PC-9 (cell line): ENCODE measurements around the gene CRTC3. TPM values are rescaled to one million over a fixed set of nuclear protein-coding genes. Genes with fewer than 3 reads are reported as not detected.

Source experiments
- BruUV-seq: library from RNA; stranded (reverse); fragments of 400-500 nt; replicated peaks from 2 replicates; lab custom pipeline; 2021; lab: Mats Ljungman, UMichigan
- CTCF ChIA-PET: fragments of 300-600 bp; sonication (Branson Sonifier 250); formaldehyde crosslinking; loops from one replicate; lab custom pipeline; 2022; ENCODE audit warnings: antibody characterized with exemption; lab: Charles Lee
- POLR2A ChIA-PET: fragments of 300-600 bp; sonication (Branson Sonifier 250); formaldehyde crosslinking; loops from one replicate; lab custom pipeline; 2022; ENCODE audit warnings: antibody characterized with exemption; ENCODE audit not compliant: unreplicated experiment; lab: Charles Lee
- DNase-seq, 2 experiments: peaks; one replicate each; pipeline versions ENCODE4 v3.0.0 to v3.0.0-alpha.2; 2015 to 2022; ENCODE audit warnings: mixed read lengths in 1 of 2
- H2AFZ ChIP-seq: fragments of 200-600 bp; sonication (generic); 2 replicates; pipeline ENCODE4 v1.8.1; 2017; ENCODE audit warnings: antibody characterized with exemption
- H3F3A ChIP-seq: fragments of 200-600 bp; sonication (generic); 2 replicates; pipeline ENCODE4 v1.8.1; 2017; ENCODE audit warnings: antibody characterized with exemption, mild to moderate bottlenecking, low read depth; ENCODE audit not compliant: insufficient read depth
- H3K27ac ChIP-seq: fragments of 200-600 bp; sonication (generic); 2 replicates; pipeline ENCODE4 v1.6.1; 2016; ENCODE audit warnings: mixed run types
- H3K27me3 ChIP-seq: fragments of 200-600 bp; sonication (generic); 2 replicates; pipeline ENCODE4 v1.6.1; 2016; ENCODE audit warnings: low read depth, mixed run types; ENCODE audit not compliant: insufficient read depth
- H3K36me3 ChIP-seq: fragments of 200-600 bp; sonication (generic); 2 replicates; pipeline ENCODE4 v1.6.1; 2016; ENCODE audit warnings: low read depth, mixed run types
- H3K4me1 ChIP-seq: fragments of 200-600 bp; sonication (generic); replicated peaks from 2 replicates; pipeline ENCODE4 v1.6.1; 2016; ENCODE audit warnings: mixed run types; ENCODE audit not compliant: insufficient read depth
- H3K4me2 ChIP-seq: fragments of 200-600 bp; sonication (generic); 2 replicates; pipeline ENCODE4 v1.6.1; 2017; ENCODE audit warnings: mixed run types
- H3K4me3 ChIP-seq: fragments of 200-600 bp; sonication (generic); 2 replicates; pipeline ENCODE4 v1.6.1; 2016; ENCODE audit warnings: mixed run types
- H3K79me2 ChIP-seq: fragments of 200-600 bp; sonication (generic); 2 replicates; pipeline ENCODE4 v1.6.1; 2017; ENCODE audit warnings: low read depth, mixed run types
- H3K9me2 ChIP-seq: fragments of 200-600 bp; sonication (generic); 2 replicates; pipeline ENCODE4 v1.8.1; 2017; ENCODE audit warnings: mild to moderate bottlenecking; ENCODE audit not compliant: insufficient read depth
- H3K9me3 ChIP-seq: fragments of 200-600 bp; sonication (generic); 2 replicates; pipeline ENCODE4 v1.8.1; 2016; ENCODE audit warnings: low read depth; ENCODE audit not compliant: insufficient read depth
- H4K20me1 ChIP-seq: fragments of 200-600 bp; sonication (generic); 2 replicates; pipeline ENCODE4 v1.8.1; 2017; ENCODE audit not compliant: insufficient read depth
- CTCF ChIP-seq: fragments of 200-600 bp; sonication (generic); conservative IDR thresholded peaks from 2 replicates; pipeline ENCODE4 v1.6.1; 2017; ENCODE audit warnings: mixed run types, antibody characterized with exemption, mild to moderate bottlenecking, moderate library complexity
- EZH2 ChIP-seq: fragments of 200-600 bp; sonication (generic); IDR thresholded peaks from 2 replicates; pipeline ENCODE4 v1.8.0; 2017; ENCODE audit warnings: antibody characterized with exemption, low read depth
- intact Hi-C: fragments of 100-400 bp; cut with micrococcal nuclease; formaldehyde crosslinking; loops from one replicate; pipeline ENCODE4 v1.10.0; 2022; ENCODE audit not compliant: unreplicated experiment
- total RNA-seq: library from RNA; stranded (reverse); gene quantifications from 2 replicates; pipeline ENCODE4 v1.2.3, GENCODE V29; 2021

Gene CRTC3
- total RNA-seq, 1 experiment from 2014 or later: 18.6 TPM

- TF ChIP-seq CTCF (no peak), EZH2 (no peak)
- no TSS peak for BruUV-seq
- Histone ChIP-seq H3K79me2 (no peaks in the 10 kb centered on the region; the same call in 1 of the 2 replicates), H3K9me3 (no peaks in the 10 kb centered on the region), H3K36me3 (no peaks in the 10 kb centered on the region), H3K4me1 (peaks cover 19% of the 10 kb centered on the region), H3K27ac (peak overlapping the region; percentile 36; the same call in 1 of the 2 replicates), H3K4me3 (no peak overlapping the region), H3K9me2 (no peaks in the 10 kb centered on the region), H3K27me3 (no peaks in the 10 kb centered on the region), H4K20me1 (no peaks in the 10 kb centered on the region), H3F3A (peaks cover 24% of the 10 kb centered on the region), H3K4me2 (no peak overlapping the region), H2AFZ (no peak overlapping the region)
- no peak for DNase-seq
- ChIA-PET CTCF (interaction anchor here (0.5 kb wide), 1 partner anchor 395 kb away, joined by 3 read pairs; no protein-coding TSS in a partner anchor), POLR2A (no interaction called here)
- intact Hi-C loops: no loop called here
These were observed 61.8 kb downstream of the CRTC3 start for GRCh38 chr15:90591524-90591923.

GRCh38 chr15:90592131-90592881, 62.6 kb downstream of the CRTC3 start:
- peaks cover 19% of the 10 kb centered on the region for H3K4me1 ChIP-seq
- no TSS peak for BruUV-seq

More at GRCh38 chr15:90592131-90592881, 62.6 kb downstream of the CRTC3 start:
- no peaks in the 10 kb centered on the region for H3K27me3 ChIP-seq
- TF ChIP-seq CTCF (no peak), EZH2 (no peak)
- DNase-seq: peak in 1 of 2 experiments; percentile 74
- H3K4me2 ChIP-seq: peak overlapping the region; percentile 8; the same call in 1 of the 2 replicates
- H3K36me3 ChIP-seq: no peaks in the 10 kb centered on the region
- no peaks in the 10 kb centered on the region for H3K9me2 ChIP-seq
- ChIA-PET POLR2A (no interaction called here), CTCF (interaction anchor here (0.5 kb wide), 1 partner anchor 394 kb away, joined by 3 read pairs; no protein-coding TSS in a partner anchor)
- no peaks in the 10 kb centered on the region for H4K20me1 ChIP-seq
- H3K4me3 ChIP-seq: no peak overlapping the region
- H3K27ac ChIP-seq: peak overlapping the region; percentile 36
- intact Hi-C loops: no loop called here
- H2AFZ ChIP-seq: no peak overlapping the region
- H3F3A ChIP-seq: peaks cover 24% of the 10 kb centered on the region
- no peaks in the 10 kb centered on the region for H3K9me3 ChIP-seq
- H3K79me2 ChIP-seq: no peaks in the 10 kb centered on the region; the same call in 1 of the 2 replicates
